ENCODE measurements around the gene B4GALNT4.

GRCh38 chr11:405954-406795 lies 36.9 kb downstream of the B4GALNT4 start:
- TF ChIP-seq ZNF423 (CRISPR knock-in tag; IDR thresholded peaks at IDR 0.05) = no peak
- no peak for TF ChIP-seq E2F4 (CRISPR knock-in tag; IDR thresholded peaks at IDR 0.05; ENCODE audit: borderline replicate concordance, low read depth)
- no peak for TF ChIP-seq ZNF416 (CRISPR knock-in tag; IDR thresholded peaks at IDR 0.05)
- TF ChIP-seq TCF7 (CRISPR knock-in tag; IDR thresholded peaks at IDR 0.05; ENCODE audit: low read depth) = no peak
- TF ChIP-seq CTCF (IDR thresholded peaks at IDR 0.05) = no peak
- TF ChIP-seq ELF4 (CRISPR knock-in tag; IDR thresholded peaks at IDR 0.05; ENCODE audit: low read depth) = no peak
- TF ChIP-seq USF1 (CRISPR knock-in tag; IDR thresholded peaks at IDR 0.05) = no peak
- TF ChIP-seq SP1 (CRISPR knock-in tag; conservative IDR thresholded peaks at IDR 0.05) = no peak
- TF ChIP-seq ZNF281 (CRISPR knock-in tag; IDR thresholded peaks at IDR 0.05) = no peak
- no peak for TF ChIP-seq TEAD4 (CRISPR knock-in tag; IDR thresholded peaks at IDR 0.05)
- TF ChIP-seq ZNF138 (CRISPR knock-in tag; conservative IDR thresholded peaks at IDR 0.05) = no peak
- TF ChIP-seq AFF4 (CRISPR knock-in tag; IDR thresholded peaks at IDR 0.05; ENCODE audit: borderline replicate concordance) = no peak

Measured in WTC11 (cell line).